Bone marrow (tissue), 2 donors: ENCODE data around the gene OPRD1.

ENCODE experiments used
- DNase-seq, 2 donors: peaks; one replicate each; lab custom pipeline; 2025; lab: John Stamatoyannopoulos, UW

The OPRD1 gene

GRCh38 chr1:28885472-28885877 lies 73.5 kb downstream of the OPRD1 start:
- DNase-seq, result no peak

GRCh38 chr1:28885977-28886730 lies 74.2 kb downstream of the OPRD1 start:
- DNase-seq, result peak in 1 of 2 donors; percentile 10

DNA sequence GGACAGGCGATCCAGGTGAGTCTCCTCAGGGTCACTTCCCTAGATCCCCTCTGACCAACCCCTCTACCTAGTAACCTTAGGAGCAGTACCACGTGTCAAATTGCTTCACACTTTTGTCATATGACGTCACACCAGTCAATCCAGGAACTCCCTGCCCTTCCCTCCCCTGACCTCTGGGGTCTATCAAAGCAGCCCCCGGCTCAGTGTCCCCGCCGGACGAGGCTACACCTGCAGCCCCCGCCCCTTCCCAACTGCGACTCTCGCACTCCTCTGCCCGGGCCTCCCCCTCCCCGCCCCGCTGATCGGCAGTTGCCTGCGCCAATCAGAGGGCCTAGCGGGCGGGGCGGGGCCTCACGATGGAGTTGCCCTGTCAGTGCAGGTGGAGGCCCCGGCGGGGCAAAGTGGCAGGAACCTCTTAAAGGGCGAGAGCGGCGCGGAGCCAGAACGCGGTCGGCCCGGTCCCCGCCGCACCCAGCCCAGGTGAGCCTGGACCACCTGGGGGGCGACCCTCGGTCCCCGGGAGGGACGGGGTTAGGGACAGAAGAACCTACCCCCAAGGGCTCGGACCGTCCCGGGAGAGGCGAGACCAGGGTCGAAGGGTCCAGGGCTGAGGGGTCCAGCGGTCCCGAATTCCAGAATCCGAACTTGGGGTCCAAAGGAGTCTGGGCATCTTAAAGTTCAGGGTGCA lies 74.9 kb downstream of the OPRD1 start:
- peak; percentile 65 to 75 for DNase-seq

GRCh38 chr1:28887419-28887834 lies 75.5 kb downstream of the OPRD1 start:
- peak in 1 of 2 donors; percentile 47 for DNase-seq

GRCh38 chr1:28887835-28888682 lies 76.1 kb downstream of the OPRD1 start:
- DNase-seq, result no peak

- no peak for DNase-seq
Observed at GRCh38 chr1:28888915-28889314, 76.9 kb downstream of the OPRD1 start.

GRCh38 chr1:28889357-28889756 lies 77.4 kb downstream of the OPRD1 start:
- DNase-seq, result no peak

DNA sequence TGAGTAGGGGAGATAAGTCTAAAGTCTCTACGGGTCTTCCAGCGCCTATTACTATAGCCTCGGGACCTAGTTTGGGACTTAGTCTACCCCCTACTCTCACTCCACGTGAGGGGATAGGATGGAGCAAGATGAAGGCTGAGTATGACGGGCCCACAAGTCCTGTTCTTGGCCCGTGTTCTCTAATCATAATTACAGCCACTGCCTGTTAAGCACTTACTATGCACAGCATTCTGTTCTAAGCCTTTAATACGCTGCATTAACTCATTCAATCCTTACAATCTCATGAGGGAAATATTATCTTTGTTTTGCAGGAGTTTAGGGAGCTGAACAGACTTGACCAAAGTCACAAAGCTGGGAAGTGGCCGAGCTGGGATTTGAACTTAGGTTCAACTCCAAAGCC lies 78.5 kb downstream of the OPRD1 start:
- no peak for DNase-seq

DNA sequence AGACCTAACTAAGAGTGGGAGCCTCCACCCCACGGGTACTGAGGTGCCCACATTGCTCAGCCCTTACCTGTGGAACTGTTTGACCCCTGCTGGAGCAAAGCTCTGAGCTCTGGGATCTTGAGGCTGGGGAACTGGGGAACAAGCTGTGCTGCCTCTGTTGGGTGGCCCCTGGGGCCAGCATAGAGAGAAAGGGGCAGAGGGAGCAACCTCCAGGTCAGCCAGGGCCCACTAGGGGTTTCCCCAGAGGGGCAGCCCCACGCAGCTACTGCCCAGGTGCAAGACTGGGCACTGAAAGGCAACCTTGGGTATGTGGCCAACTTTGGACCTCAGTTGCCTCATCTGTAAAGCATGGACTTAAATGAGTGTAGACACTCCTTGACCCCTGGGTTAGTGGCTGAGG lies 78.9 kb downstream of the OPRD1 start:
- no peak for DNase-seq

DNA sequence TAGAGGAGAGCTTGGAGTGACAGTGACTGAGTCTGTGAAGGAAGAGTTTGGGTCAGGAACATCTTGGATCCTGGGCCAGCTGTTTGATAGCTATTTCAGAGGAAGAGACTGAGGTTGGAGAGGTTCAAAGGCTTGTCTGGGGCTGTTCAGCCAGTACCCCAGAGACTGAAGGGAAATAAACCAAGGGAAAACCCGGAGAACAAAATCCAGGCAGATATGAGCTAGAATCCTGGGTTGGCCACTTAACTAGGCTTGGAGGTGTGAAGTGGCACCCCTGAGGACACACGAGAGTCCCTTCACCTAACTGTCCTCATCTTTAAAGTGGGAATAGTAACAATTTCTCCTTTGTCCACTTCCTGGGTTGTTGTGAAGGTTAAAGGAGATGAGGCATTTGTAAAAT lies 79.3 kb downstream of the OPRD1 start:
- DNase-seq, result no peak

- no peak for DNase-seq
Observed at GRCh38 chr1:28893403-28894102, 81.6 kb downstream of the OPRD1 start.

DNA sequence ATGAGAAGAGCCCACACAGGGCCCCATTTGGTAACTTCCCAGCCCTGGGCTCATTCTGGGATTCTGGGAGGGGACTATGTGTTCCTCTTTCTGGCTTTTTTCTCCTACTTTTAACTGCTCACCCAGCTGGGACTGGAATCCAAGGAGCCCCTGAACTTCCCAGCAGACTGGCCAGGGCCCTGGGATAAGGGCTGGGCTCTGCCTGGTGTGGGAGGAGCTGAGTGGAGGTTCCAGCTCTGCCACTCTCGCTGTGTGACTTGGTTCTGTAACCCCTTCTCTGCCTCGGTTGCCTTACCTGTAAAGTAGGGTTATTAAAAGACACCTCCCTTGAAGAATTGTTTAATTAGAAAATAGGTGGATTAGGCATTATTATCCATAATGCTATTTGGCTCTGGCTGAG lies 82.8 kb downstream of the OPRD1 start:
- no peak for DNase-seq

- no peak for DNase-seq
Observed at GRCh38 chr1:28895896-28896608, 84.1 kb downstream of the OPRD1 start.

GRCh38 chr1:28896609-28896986 lies 84.6 kb downstream of the OPRD1 start:
- DNase-seq, result no peak

DNA sequence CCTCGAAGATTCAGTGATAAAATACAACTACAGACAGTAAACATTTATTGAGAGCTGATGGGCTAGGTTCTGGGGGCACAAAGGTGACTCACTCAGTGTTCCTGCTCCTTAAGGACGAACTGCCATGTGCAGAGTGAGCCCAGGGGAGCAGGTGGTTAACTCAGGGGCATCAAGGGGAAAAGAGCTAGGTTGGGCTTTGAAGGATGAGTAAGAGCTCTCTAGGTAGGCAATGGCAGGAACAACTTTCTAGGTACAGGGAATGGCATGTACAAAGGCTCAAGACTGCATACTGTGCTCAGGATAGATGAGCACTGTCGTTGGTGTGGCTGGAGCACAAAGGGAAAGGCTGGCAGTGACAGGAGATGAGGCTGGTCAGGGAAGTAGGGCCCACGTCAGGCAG lies 85.8 kb downstream of the OPRD1 start:
- DNase-seq, result no peak

DNA sequence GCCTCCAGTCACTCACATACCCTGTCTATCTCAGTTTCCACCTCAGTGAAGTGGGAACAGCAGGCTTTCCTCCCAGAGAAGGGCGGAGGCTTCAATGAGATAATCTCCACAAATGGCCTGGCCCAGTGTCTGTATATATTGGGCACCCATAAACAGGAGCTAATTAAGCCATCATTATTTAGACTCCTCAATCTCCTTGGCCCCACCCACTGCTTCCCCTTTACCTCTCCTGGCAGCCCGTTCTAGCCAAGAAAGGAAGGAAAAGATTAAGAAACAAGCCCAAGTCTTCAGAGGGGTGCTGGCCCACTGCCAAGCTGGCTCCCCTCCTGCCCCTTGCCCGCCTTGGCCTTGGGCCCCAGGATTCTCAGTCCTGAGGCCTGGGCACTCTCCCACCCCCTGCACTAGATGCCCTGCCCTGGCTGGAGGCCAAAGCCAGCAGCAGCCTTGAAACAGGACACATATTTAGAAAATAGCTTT lies 86.5 kb downstream of the OPRD1 start:
- peak in 1 of 2 donors; percentile 18 for DNase-seq

GRCh38 chr1:28899267-28899666 lies 87.3 kb downstream of the OPRD1 start:
- no peak for DNase-seq

GRCh38 chr1:28900562-28900961 lies 88.6 kb downstream of the OPRD1 start:
- DNase-seq, result no peak

GRCh38 chr1:28902738-28903137 lies 90.8 kb downstream of the OPRD1 start:
- DNase-seq, result no peak

GRCh38 chr1:28905921-28906666 lies 94.1 kb downstream of the OPRD1 start:
- no peak for DNase-seq

DNA sequence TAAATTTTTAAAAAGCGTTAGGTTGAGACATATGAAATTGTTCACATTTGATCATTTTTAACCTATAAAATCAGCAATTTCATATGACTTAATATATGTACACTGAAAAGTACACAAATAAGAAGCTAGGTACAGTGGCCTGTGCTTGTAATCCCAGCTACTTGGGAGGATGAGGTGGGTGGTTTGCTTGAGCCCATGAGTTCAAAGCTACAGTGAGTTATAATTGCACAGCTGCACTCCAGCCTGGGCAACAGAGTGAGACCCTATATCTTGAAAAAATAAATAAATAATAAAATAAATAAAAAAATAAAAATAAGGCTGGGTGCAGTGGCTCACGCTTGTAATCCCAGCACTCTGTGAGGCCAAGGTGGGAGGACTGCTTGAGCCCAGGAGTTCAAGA lies 97.2 kb downstream of the OPRD1 start:
- DNase-seq, result no peak
